Panc1 (cell line): Measurements from ENCODE around the gene SHISA5.

ENCODE experiments used
- POLR2AphosphoS5 ChIP-seq: IDR thresholded peaks from 2 replicates; pipeline ENCODE4 v1.6.1; 2012; ENCODE audit warnings: mild to moderate bottlenecking, low read depth, low read length, moderate library complexity
- TF ChIP-seq, protein P1 (sequence below), 2 experiments: IDR thresholded peaks; 2 replicates each; pipeline ENCODE4 v1.6.1; 2011 to 2012; ENCODE audit warnings: low read depth in 2 of 2, control low read depth in 1 of 2, low read length in 1 of 2, mild to moderate bottlenecking in 1 of 2, moderate library complexity in 1 of 2; ENCODE audit not compliant: insufficient read depth in 1 of 2

DNA sequence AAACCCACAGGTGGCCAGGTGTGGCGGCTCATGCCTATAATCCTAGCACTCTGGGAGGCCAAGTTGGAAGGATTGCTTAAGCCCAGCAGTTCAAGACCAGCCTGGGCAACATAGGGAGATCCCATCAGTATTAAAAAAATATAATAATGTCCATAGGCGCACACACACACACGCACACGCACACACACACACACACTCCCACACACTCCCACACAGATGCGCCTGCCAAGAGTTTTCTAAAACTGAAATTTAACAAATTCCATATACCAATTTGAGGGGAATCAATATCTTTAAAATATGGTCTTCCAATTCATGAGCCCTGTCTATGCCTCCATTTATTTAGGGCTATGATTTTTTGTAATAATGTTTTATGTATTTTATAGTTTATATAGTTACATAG lies 17.0 kb downstream of the SHISA5 start:
- no peak for TF ChIP-seq POLR2AphosphoS5
- TF ChIP-seq, protein P1, sequence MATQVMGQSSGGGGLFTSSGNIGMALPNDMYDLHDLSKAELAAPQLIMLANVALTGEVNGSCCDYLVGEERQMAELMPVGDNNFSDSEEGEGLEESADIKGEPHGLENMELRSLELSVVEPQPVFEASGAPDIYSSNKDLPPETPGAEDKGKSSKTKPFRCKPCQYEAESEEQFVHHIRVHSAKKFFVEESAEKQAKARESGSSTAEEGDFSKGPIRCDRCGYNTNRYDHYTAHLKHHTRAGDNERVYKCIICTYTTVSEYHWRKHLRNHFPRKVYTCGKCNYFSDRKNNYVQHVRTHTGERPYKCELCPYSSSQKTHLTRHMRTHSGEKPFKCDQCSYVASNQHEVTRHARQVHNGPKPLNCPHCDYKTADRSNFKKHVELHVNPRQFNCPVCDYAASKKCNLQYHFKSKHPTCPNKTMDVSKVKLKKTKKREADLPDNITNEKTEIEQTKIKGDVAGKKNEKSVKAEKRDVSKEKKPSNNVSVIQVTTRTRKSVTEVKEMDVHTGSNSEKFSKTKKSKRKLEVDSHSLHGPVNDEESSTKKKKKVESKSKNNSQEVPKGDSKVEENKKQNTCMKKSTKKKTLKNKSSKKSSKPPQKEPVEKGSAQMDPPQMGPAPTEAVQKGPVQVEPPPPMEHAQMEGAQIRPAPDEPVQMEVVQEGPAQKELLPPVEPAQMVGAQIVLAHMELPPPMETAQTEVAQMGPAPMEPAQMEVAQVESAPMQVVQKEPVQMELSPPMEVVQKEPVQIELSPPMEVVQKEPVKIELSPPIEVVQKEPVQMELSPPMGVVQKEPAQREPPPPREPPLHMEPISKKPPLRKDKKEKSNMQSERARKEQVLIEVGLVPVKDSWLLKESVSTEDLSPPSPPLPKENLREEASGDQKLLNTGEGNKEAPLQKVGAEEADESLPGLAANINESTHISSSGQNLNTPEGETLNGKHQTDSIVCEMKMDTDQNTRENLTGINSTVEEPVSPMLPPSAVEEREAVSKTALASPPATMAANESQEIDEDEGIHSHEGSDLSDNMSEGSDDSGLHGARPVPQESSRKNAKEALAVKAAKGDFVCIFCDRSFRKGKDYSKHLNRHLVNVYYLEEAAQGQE (IDR thresholded peaks at IDR 0.05; ENCODE audit: insufficient read depth in 1 of 2, low read depth in 2 of 2, low read length in 1 of 2) = no peak
